Measurements from ENCODE around the gene ACRBP. TPM values are rescaled to one million over a fixed set of nuclear protein-coding genes. Genes with fewer than 3 reads are reported as not detected.

ACRBP gene
- total RNA-seq, 4 donors from 2014 or later = 0.35 to 4.0 (median 3.2) TPM; not detected in 1

DNA sequence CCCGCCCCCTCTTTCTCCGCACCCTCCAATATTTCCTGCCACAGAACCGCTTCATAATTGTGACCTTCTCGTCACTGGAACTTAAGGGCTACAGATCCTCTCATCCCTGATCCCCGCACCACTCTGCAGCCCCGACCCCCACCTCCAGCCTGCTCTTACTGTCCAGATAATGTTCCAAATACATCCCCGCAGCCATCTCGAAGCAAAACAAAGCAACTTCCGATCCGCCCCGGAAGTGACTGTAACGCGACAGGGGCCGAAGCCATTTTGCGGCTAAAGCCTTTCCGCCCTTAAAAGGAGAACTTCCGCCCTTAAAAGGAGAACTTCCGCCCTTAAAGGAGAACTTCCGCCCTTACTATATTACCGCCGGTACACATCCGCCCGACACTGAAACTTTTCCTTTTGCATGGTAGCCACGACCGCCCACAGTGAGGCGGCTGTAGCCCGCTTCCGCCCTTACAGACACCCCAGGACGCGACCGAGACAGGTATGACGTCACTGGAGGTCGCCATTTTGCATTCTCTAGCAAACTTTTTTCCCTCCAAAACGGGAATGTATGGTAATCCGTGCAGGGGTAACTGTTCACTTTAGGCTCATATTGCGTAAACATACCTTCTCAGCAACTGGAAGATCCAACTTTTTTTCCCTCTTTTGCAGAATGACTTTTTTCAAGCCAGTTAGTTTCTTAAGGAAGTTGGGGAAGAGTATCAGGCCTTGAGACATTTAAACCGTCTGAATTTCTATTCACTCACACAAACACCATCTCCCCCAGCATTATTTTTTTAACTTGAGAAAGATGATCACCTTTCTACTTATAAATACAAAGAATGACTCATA, 15.9 kb upstream of the ACRBP start, which contains the start of gene ING4:
ING4 (minus strand) TSS at position 214 of the 837 bp plus-strand sequence; CDS start at position 196, 18 bp downstream.
- Histone ChIP-seq H3K27me3 (no peaks in the 10 kb centered on the region), H3K36me3 (peaks cover 11 to 36% (median 12%) of the 10 kb centered on the region in 3 donors), H3K27ac (peak within 1 kb of the TSS; percentile 80 to 90 (median 86)), H3K9me3 (no peaks in the 10 kb centered on the region), H3K4me1 (peaks cover 7 to 20% (median 8%) of the 10 kb centered on the region in 3 donors), H3K4me3 (peak within 1 kb of the TSS; percentile 68 to 89 (median 76))
- DNase-seq = peak; percentile 93
- WGBS, 2 donors = 2% methylated on average over 32 to 37 of the region's 37 CpGs
- TF ChIP-seq, protein P1, sequence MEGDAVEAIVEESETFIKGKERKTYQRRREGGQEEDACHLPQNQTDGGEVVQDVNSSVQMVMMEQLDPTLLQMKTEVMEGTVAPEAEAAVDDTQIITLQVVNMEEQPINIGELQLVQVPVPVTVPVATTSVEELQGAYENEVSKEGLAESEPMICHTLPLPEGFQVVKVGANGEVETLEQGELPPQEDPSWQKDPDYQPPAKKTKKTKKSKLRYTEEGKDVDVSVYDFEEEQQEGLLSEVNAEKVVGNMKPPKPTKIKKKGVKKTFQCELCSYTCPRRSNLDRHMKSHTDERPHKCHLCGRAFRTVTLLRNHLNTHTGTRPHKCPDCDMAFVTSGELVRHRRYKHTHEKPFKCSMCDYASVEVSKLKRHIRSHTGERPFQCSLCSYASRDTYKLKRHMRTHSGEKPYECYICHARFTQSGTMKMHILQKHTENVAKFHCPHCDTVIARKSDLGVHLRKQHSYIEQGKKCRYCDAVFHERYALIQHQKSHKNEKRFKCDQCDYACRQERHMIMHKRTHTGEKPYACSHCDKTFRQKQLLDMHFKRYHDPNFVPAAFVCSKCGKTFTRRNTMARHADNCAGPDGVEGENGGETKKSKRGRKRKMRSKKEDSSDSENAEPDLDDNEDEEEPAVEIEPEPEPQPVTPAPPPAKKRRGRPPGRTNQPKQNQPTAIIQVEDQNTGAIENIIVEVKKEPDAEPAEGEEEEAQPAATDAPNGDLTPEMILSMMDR (IDR thresholded peaks at IDR 0.05) = peak in 1 of 6 experiments; percentile 19
- TF ChIP-seq POLR2A (IDR thresholded peaks at IDR 0.05) = peak in 1 of 4 donors; percentile 30
- intact Hi-C loops (cut with DNase I) = loop anchor here (10.0 kb wide), 1 partner anchor 48 kb away; no protein-coding TSS in a partner anchor

DNA sequence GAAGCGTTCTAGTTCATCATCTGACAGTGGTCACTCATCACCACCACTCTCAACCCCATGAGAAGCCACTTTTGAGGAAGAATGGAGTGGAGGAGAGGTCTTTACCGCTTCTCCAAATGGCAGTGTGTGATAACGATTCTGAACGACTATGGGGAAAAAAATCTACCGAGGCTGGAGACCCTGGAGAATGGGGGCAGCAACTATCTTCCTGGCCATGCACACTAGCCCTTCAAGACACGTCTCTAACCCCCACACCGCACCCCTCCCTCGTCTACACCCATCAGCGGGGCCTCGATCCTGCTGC, 15.3 kb upstream of the ACRBP start:
- TF ChIP-seq, protein P1 (IDR thresholded peaks at IDR 0.05) = no peak
- TF ChIP-seq POLR2A (IDR thresholded peaks at IDR 0.05) = no peak

DNA sequence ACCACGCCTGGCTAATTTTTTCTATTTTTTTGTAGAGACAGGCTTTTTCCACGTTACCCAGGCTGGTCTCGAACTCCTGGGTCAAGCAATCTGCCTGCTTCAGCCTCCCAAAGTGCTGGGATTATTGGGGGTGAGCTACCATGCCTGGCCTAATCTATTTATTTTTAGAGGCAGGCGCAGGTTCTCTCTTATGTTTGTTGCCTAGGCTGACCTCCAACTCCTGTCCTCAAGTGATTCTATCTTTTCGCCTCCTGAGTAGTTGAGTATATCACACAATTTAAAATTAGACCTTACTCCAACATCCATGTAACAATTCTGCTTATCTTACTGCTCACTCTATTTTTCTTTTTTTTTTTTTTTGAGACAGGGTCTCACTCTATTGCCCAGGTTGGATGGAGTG, 6.8 kb upstream of the ACRBP start:
- intact Hi-C loops (cut with DNase I) = no loop called here
- DNase-seq = no peak
- Histone ChIP-seq H3K9me3 (no peaks in the 10 kb centered on the region), H3K36me3 (peaks cover 10 to 100% (median 24%) of the 10 kb centered on the region in 3 donors), H3K4me3 (no peak overlapping the region), H3K4me1 (no peaks in the 10 kb centered on the region), H3K27ac (no peak overlapping the region), H3K27me3 (no peaks in the 10 kb centered on the region)
- WGBS, 2 donors = 92 to 93% methylated on average over 5 of the region's 5 CpGs
- TF ChIP-seq, protein P1 (IDR thresholded peaks at IDR 0.05) = no peak
- no peak for TF ChIP-seq POLR2A (IDR thresholded peaks at IDR 0.05)

More for the DNA sequence above, 15.3 kb upstream of the ACRBP start:
- no peaks in the 10 kb centered on the region for H3K9me3 ChIP-seq
- peak overlapping the region; percentile 68 to 89 (median 76) for H3K4me3 ChIP-seq
- H3K4me1 ChIP-seq = peaks cover 7 to 20% (median 8%) of the 10 kb centered on the region in 3 donors
- no peaks in the 10 kb centered on the region for H3K27me3 ChIP-seq
- WGBS, 2 donors = 1 to 2% methylated on average over 10 of the region's 10 CpGs
- peaks cover 7 to 36% (median 7%) of the 10 kb centered on the region in 3 donors for H3K36me3 ChIP-seq
- intact Hi-C loops (cut with DNase I) = loop anchor here (10.0 kb wide), 1 partner anchor 48 kb away; no protein-coding TSS in a partner anchor
- no peak for DNase-seq
- H3K27ac ChIP-seq = peak overlapping the region; percentile 80 to 90 (median 86)

DNA sequence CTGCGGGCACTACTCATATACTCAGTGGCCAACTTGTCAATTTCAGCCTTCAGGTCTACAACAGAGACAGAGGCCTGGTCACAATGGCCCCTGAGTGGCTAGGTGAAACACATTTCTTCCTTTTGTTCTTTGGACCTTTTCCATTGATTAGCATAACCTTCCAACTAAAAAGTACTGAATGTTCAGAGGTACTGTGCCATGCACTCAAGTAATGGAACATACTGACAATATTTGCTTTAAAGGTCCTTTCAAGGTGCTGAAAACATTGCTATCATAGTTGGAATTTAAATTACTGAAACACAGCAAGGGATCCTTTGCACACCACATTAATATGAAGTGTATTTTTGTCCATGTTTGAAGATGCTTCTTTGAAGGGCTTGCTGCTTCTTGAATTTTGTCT, 6.1 kb upstream of the ACRBP start:
- 88 to 100% methylated on average over 1 of the region's 1 CpG for WGBS, 2 donors

More for the DNA sequence above, 6.1 kb upstream of the ACRBP start:
- Histone ChIP-seq H3K36me3 (peaks cover 10 to 100% (median 24%) of the 10 kb centered on the region in 3 donors), H3K9me3 (no peaks in the 10 kb centered on the region), H3K27me3 (no peaks in the 10 kb centered on the region), H3K27ac (no peak overlapping the region), H3K4me3 (no peak overlapping the region), H3K4me1 (no peaks in the 10 kb centered on the region)
- intact Hi-C loops (cut with DNase I) = no loop called here
- DNase-seq = no peak
- TF ChIP-seq, protein P1 (IDR thresholded peaks at IDR 0.05) = no peak
- no peak for TF ChIP-seq POLR2A (IDR thresholded peaks at IDR 0.05)

All from esophagus squamous epithelium (tissue), 5 donors.